Endothelial cell of umbilical vein (primary cell): ENCODE results near the gene SSRP1.
A peak's percentile ranks its signal among the peaks of the same experiment; 100 is the strongest.

Experiments
- CTCF ChIP-seq, 2 donors: IDR thresholded peaks; 1 replicate in 1 of 2; 2 replicates in 1 of 2; pipeline ENCODE4 v1.5.1; 2011; ENCODE audit warnings: low read length in 2 of 2, mild to moderate bottlenecking in 2 of 2, moderate library complexity in 2 of 2, control low read depth in 1 of 2, inconsistent platforms in 1 of 2, low read depth in 1 of 2; ENCODE audit not compliant: insufficient read depth in 1 of 2; ENCODE audit errors: extremely low read depth in 1 of 2
- EZH2 ChIP-seq: IDR thresholded peaks from 2 replicates; pipeline ENCODE4 v1.6.1; 2012; ENCODE audit warnings: borderline replicate concordance, low read depth, mild to moderate bottlenecking, moderate library complexity, low read length, inconsistent platforms; ENCODE audit not compliant: severe bottlenecking
- GATA2 ChIP-seq: IDR thresholded peaks from 2 replicates; pipeline ENCODE4 v1.7.0; 2011; ENCODE audit warnings: low read depth, mild to moderate bottlenecking, moderate library complexity, mixed read lengths, low read length; ENCODE audit not compliant: insufficient read length, insufficient read depth
- JUN ChIP-seq: IDR thresholded peaks from 2 replicates; pipeline ENCODE4 v1.6.1; 2011; ENCODE audit warnings: borderline replicate concordance, low read depth; ENCODE audit not compliant: insufficient read length, insufficient read depth
- MYC ChIP-seq: IDR thresholded peaks from one replicate; pipeline ENCODE4 v1.6.1; 2011; ENCODE audit warnings: mild to moderate bottlenecking, low read depth, low read length
- POLR2A ChIP-seq: IDR thresholded peaks from 2 replicates; pipeline ENCODE4 v1.6.1; 2012; ENCODE audit warnings: low read depth, mild to moderate bottlenecking, control low read depth, low read length
- POLR2AphosphoS5 ChIP-seq: IDR thresholded peaks from 2 replicates; pipeline ENCODE4 v1.6.1; 2012; ENCODE audit warnings: low read depth, mild to moderate bottlenecking, control low read depth, low read length, moderate library complexity; ENCODE audit not compliant: insufficient read depth
- TF ChIP-seq, protein P1 (sequence below): IDR thresholded peaks from 2 replicates; pipeline ENCODE4 v1.6.1; 2011; ENCODE audit not compliant: insufficient read depth, insufficient read length

- peak; percentile 36 for TF ChIP-seq POLR2A
- TF ChIP-seq, protein P1, sequence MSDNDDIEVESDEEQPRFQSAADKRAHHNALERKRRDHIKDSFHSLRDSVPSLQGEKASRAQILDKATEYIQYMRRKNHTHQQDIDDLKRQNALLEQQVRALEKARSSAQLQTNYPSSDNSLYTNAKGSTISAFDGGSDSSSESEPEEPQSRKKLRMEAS, result no peak
- TF ChIP-seq CTCF (IDR thresholded peaks at IDR 0.05; ENCODE audit: extremely low read depth in 1 of 2, insufficient read depth in 1 of 2, low read depth in 1 of 2, low read length in 2 of 2), result no peak
- peak; percentile 28 for TF ChIP-seq POLR2AphosphoS5
- TF ChIP-seq EZH2, result no peak
- no peak for TF ChIP-seq GATA2
- no peak for TF ChIP-seq MYC
- TF ChIP-seq JUN, result no peak
Measured at GRCh38 chr11:57324154-57324885, 11.4 kb downstream of the SSRP1 start.
